Spleen (tissue), 11 donors: ENCODE measurements around the gene RMI2. TPM values are rescaled to one million over a fixed set of nuclear protein-coding genes. Genes with fewer than 3 reads are reported as not detected.

Source experiments
- DNase-seq: peaks from one replicate; pipeline ENCODE4 v3.0.0-alpha.2; 2020
- H3K27ac ChIP-seq, 8 donors: fragments of 200-600 bp; sonication (generic) in 7 of 8; 1 replicate in 4 of 8; 2 replicates in 4 of 8; pipeline versions ENCODE4 v1.5.0 to v1.8.0; 2016 to 2021; ENCODE audit warnings: inconsistent platforms in 4 of 8, mild to moderate bottlenecking in 4 of 8, moderate library complexity in 1 of 8
- H3K27me3 ChIP-seq, 7 donors: fragments of 200-600 bp; sonication (generic) in 6 of 7; replicated peaks in 1 of 7; 1 replicate in 4 of 7; 2 replicates in 3 of 7; pipeline versions ENCODE4 v1.5.0 to v1.8.0; 2016 to 2021; ENCODE audit warnings: inconsistent platforms in 3 of 7, mild to moderate bottlenecking in 1 of 7
- H3K36me3 ChIP-seq, 6 donors: fragments of 200-600 bp; sonication (generic) in 5 of 6; 1 replicate in 4 of 6; 2 replicates in 2 of 6; pipeline versions ENCODE4 v1.5.0 to v1.8.0; 2016 to 2021; ENCODE audit warnings: inconsistent platforms in 2 of 6
- H3K4me1 ChIP-seq, 6 donors: fragments of 200-600 bp; sonication (generic) in 5 of 6; 1 replicate in 3 of 6; 2 replicates in 3 of 6; pipeline versions ENCODE4 v1.5.0 to v1.8.0; 2016 to 2021; ENCODE audit warnings: inconsistent platforms in 3 of 6
- H3K4me3 ChIP-seq, 8 donors: fragments of 200-600 bp; sonication (generic) in 7 of 8; 1 replicate in 4 of 8; 2 replicates in 4 of 8; pipeline versions ENCODE4 v1.5.0 to v1.8.0; 2016 to 2021; ENCODE audit warnings: inconsistent platforms in 4 of 8, mild to moderate bottlenecking in 4 of 8, moderate library complexity in 2 of 8
- H3K9me3 ChIP-seq, 8 donors: fragments of 200-600 bp; sonication (generic) in 7 of 8; 1 replicate in 4 of 8; 2 replicates in 4 of 8; pipeline versions ENCODE4 v1.5.0 to v1.8.0; 2016 to 2021; ENCODE audit warnings: inconsistent platforms in 4 of 8
- CTCF ChIP-seq, 11 experiments: fragments of 200-600 bp in 7 of 11; fragments of 450-650 bp in 4 of 11; sonication (generic) in 4 of 11; IDR thresholded peaks in 8 of 11; conservative IDR thresholded peaks in 3 of 11; 1 replicate in 7 of 11; 2 replicates in 4 of 11; pipeline versions ENCODE4 v1.4.0 to v1.8.0; 2016 to 2021; ENCODE audit warnings: antibody characterized with exemption in 11 of 11, inconsistent platforms in 4 of 11, mild to moderate bottlenecking in 1 of 11
- POLR2A ChIP-seq, 3 donors: fragments of 450-650 bp; IDR thresholded peaks; one replicate each; pipeline ENCODE4 v1.5.1; 2017; ENCODE audit warnings: antibody characterized with exemption in 3 of 3, mild to moderate bottlenecking in 1 of 3
- POLR2AphosphoS5 ChIP-seq, 3 donors: sonication (generic); formaldehyde crosslinking; IDR thresholded peaks; one replicate each; pipeline ENCODE4 v1.5.1; 2017; ENCODE audit warnings: antibody characterized with exemption in 3 of 3
- WGBS, 5 donors: extraction: QIAGEN DNeasy Blood & Tissue Kit in 3 of 5; methylation state at CpG; one replicate each; pipeline versions ENCODE4 v1.1.5 to v1.1.7; 2013 to 2018; 5-methylcytosine and 5-hydroxymethylcytosine counted together
- intact Hi-C: fragments of 100-400 bp; cut with DNase I; formaldehyde crosslinking; loops from one replicate; pipeline ENCODE4 v1.15.0; 2023; ENCODE audit warnings: low total_unique reads
- polyA plus RNA-seq, 3 donors: library from polyadenylated mRNA; stranded (reverse); fragments of 200-250 nt; gene quantifications; one replicate each; pipeline ENCODE4 v1.2.1, GENCODE V29; 2013
- total RNA-seq, 7 donors: library from RNA; depleted of rRNA in 3 of 7; stranded (reverse); fragments of >200 nt in 3 of 7; fragmentation: NEBNext Ultra II Directional in 4 of 7; extraction: Animal tissue kit (Norgen Biotek cat#: 25700) in 4 of 7; gene quantifications; one replicate each; pipeline versions ENCODE4 v1.1.0 to v1.2.1, GENCODE V29; 2016 to 2021
- donor health status: healthy with polysubstance abuse.
- donor health status: DM: no; HTN: no; CAD: no; lungs with moderate emphysema.
- donor health status: DM: no; HTN: no; CAD: no.
- donor health status: Bipolar disorder and iron deficiency.
- donor health status: healthy.
- donor health status: DM: no; HTN: no; CAD: no.
- donor health status: DM: yes; HTN: yes; CAD: no.

The RMI2 gene
- total and polyA plus RNA-seq, 10 donors, result 2.4 to 23.6 (median 4.7) TPM

GRCh38 chr16:11348737-11349598, 3.7 kb downstream of the RMI2 start:
- WGBS, 5 donors, result 72 to 91% (median 85%) methylated on average over 16 of the region's 16 CpGs
- H3K9me3 ChIP-seq, result no peaks in the 10 kb centered on the region
- no peak for DNase-seq
- TF ChIP-seq CTCF (IDR thresholded peaks at IDR 0.05 in 8 of 11, conservative IDR thresholded peaks at IDR 0.05 in 3 of 11) (no peak), POLR2A (IDR thresholded peaks at IDR 0.05) (no peak), POLR2AphosphoS5 (IDR thresholded peaks at IDR 0.05) (no peak)
- peak overlapping the region; percentile 42 to 88 (median 66) for H3K27ac ChIP-seq
- peaks cover 10 to 73% (median 45%) of the 10 kb centered on the region in 6 donors for H3K4me1 ChIP-seq
- intact Hi-C loops, result no loop called here
- no peaks in the 10 kb centered on the region for H3K27me3 ChIP-seq
- no peaks in the 10 kb centered on the region for H3K36me3 ChIP-seq
- H3K4me3 ChIP-seq, result no peak overlapping the region

GRCh38 chr16:11349599-11350276, 4.5 kb downstream of the RMI2 start:
- H3K4me1 ChIP-seq, result peaks cover 10 to 73% (median 47%) of the 10 kb centered on the region in 6 donors
- 30 to 59% (median 36%) methylated on average over 14 of the region's 14 CpGs for WGBS, 5 donors
- no peaks in the 10 kb centered on the region for H3K9me3 ChIP-seq
- intact Hi-C loops, result no loop called here
- no peaks in the 10 kb centered on the region for H3K27me3 ChIP-seq
- no peaks in the 10 kb centered on the region for H3K36me3 ChIP-seq
- TF ChIP-seq POLR2AphosphoS5 (IDR thresholded peaks at IDR 0.05) (peak; percentile 36 to 62 (median 56)), POLR2A (IDR thresholded peaks at IDR 0.05) (no peak)
- no peak overlapping the region for H3K4me3 ChIP-seq
- H3K27ac ChIP-seq, result peak overlapping the region; percentile 42 to 88 (median 66)
- DNase-seq, result no peak

- intact Hi-C loops, result no loop called here
- Histone ChIP-seq H3K27ac (peak overlapping the region in 7 of 8 donors; percentile 51 to 88 (median 73)), H3K9me3 (no peaks in the 10 kb centered on the region), H3K4me3 (no peak overlapping the region), H3K27me3 (no peaks in the 10 kb centered on the region), H3K36me3 (no peaks in the 10 kb centered on the region), H3K4me1 (peaks cover 15 to 77% (median 51%) of the 10 kb centered on the region in 6 donors)
- TF ChIP-seq CTCF (IDR thresholded peaks at IDR 0.05 in 8 of 11, conservative IDR thresholded peaks at IDR 0.05 in 3 of 11), result no peak
- no peak for DNase-seq
- WGBS, 5 donors, result 67 to 79% (median 77%) methylated on average over 5 of the region's 5 CpGs
These were observed 5.3 kb downstream of the RMI2 start for GRCh38 chr16:11350519-11350918.

- no peaks in the 10 kb centered on the region for H3K9me3 ChIP-seq
- H3K27me3 ChIP-seq, result no peaks in the 10 kb centered on the region
- DNase-seq, result no peak
- TF ChIP-seq POLR2A (IDR thresholded peaks at IDR 0.05), result no peak
- TF ChIP-seq POLR2AphosphoS5 (IDR thresholded peaks at IDR 0.05), result no peak
- TF ChIP-seq CTCF (IDR thresholded peaks at IDR 0.05 in 8 of 11, conservative IDR thresholded peaks at IDR 0.05 in 3 of 11), result no peak
- 62 to 75% (median 73%) methylated on average over 8 of the region's 8 CpGs for WGBS, 5 donors
- intact Hi-C loops, result no loop called here
- H3K27ac ChIP-seq, result peak overlapping the region in 5 of 8 donors; percentile 60 to 88 (median 78)
- H3K4me3 ChIP-seq, result no peak overlapping the region
- no peaks in the 10 kb centered on the region for H3K36me3 ChIP-seq
- H3K4me1 ChIP-seq, result peaks cover 19 to 77% (median 52%) of the 10 kb centered on the region in 6 donors
These were observed 5.7 kb downstream of the RMI2 start for GRCh38 chr16:11350921-11351335.
